GM19452 (cell line): ENCODE results near the gene CRIP3.

Experiments
- ATAC-seq: cut with Tn5 transposase; IDR thresholded peaks from one replicate; pipeline ENCODE4 v1.9.1; 2021; ENCODE audit not compliant: unreplicated experiment

Gene CRIP3

DNA sequence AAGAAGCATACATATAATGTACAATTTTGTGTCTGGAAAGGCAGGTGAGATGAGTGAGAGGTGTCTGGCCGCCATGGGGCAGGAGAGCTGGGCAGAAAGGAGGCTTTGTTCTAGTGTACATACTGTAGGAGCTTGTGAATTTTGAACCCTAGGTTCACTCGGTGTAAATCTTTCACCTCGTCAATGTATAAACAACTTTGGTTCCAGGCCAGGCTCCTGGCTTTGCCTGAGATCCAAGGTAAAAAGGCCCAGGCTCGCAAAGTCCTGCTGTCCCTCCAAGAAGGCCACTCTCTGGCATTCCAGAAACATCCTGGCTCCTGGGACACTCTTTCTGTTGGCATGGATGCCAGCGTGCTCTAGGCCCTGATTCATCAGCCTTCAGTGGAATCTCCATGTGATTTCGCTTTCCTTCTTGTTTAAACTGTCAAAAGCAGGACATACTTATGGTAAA lies 17.7 kb downstream of the CRIP3 start:
- ATAC-seq, result no peak

DNA sequence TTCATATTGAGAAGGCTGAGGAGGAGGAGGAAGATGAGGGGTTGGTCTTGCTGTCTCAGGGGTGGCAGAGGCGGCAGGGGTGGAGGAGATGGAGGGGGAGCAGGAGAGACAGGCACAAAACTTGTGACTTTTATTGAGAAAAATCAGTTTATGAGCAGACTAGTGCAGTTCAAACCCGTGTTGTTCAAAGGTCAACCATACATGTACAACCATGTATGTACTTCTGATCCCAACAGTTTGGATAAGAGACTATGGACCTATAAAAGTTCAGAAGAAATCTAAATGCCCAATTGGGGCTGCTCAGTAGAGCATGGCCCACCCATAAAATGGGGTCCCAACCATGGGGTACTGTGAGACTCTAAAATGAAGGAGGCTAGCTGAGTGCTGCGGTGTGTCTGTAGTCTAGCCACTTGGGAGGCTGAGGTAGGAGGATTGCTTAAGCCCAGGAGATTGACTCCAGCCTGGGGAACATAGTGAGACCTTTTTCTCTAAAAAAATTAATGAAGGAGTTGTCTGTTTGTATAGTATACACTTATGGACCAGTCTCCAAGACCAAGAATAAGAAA lies 18.2 kb downstream of the CRIP3 start:
- no peak for ATAC-seq

DNA sequence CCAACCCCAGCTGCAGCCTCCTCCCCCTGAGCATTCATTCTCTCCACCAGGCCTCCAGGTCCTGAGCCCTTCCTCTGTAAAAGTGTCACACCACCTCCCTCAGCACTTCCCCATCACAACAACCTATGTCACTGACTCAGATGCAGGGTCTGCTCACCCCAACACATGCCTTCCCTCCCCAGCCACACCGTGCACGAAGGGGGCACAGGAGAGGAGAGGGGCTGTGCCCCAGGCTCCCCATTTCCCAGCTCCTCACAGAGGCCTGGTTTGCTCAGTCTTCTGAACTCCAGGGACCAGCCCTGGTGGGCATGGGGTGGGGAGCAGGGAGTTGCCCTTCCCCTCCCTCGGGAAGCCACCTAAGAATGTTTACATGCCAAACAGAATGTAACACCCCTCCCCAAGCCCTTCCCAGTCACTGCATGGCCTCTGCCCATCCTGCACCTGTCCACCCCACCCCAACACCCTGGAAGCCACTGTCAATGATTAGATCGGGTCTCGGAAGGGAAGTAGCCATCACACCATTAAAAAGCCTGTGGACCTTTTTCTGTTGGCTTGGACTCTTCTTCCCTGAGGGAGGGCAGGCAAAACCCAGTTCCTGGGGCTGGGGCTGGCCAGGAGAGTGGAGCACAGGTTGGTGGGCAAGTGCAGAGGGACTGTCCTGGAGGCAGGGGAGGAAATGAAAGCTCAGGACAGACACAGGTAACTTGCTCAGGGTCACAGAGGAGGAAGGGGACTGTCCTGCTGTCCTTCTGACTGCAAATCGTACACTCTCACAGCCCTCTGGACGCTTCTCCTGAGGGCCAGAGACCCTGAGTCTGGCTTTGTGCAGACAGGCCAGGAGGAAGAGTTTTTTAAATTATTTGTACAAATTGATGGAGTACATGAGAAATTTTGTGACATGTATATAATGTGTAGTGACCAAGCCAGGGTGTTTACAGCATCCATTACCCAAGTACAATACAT lies 20.6 kb downstream of the CRIP3 start:
- ATAC-seq, result no peak

GRCh38 chr6:43286980-43287716 lies 21.5 kb downstream of the CRIP3 start:
- ATAC-seq, result no peak

- ATAC-seq, result no peak
Observed at GRCh38 chr6:43286456-43286979, 22.1 kb downstream of the CRIP3 start.

DNA sequence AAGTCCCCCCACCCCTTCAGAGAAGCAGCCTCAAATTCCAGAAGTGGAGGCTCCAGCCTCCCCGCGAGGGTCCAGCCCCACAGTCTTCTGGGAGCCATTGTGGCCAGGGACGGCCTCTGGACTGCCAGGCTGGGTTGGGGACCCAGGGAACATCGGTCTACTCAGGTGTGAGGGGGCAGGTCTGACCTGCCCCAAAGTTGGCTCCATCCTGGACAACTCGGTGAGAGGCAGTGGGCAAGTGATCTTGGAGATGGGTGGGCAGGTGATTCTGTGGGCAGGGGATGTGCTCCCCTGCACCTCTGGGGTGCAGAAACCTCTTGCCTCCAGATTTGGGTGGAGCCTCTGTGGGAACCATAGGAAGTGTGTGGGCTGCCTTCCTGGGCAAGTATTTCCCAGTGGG lies 22.8 kb downstream of the CRIP3 start:
- ATAC-seq, result no peak

GRCh38 chr6:43284991-43285781 lies 23.4 kb downstream of the CRIP3 start:
- ATAC-seq, result no peak

DNA sequence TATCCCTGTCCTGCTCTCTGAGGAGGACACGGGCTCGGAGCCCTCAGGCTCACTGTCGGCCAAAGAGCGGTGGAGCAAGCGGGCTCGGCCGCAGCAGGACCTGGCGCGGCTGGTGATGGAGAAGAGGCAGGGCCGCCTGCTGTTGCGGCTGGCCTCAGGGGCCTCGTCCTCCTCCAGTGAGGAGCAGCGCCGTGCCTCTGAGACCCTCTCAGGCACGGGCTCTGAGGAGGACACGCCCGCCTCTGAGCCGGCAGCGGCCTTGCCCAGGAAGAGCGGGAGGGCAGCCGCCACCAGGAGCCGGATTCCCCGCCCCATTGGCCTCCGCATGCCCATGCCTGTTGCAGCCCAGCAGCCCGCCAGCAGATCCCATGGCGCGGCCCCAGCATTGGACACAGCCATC lies 24.7 kb downstream of the CRIP3 start:
- no peak for ATAC-seq

GRCh38 chr6:43283514-43283901 lies 25.1 kb downstream of the CRIP3 start:
- ATAC-seq, result no peak

GRCh38 chr6:43282636-43283513 lies 25.8 kb downstream of the CRIP3 start:
- no peak for ATAC-seq

DNA sequence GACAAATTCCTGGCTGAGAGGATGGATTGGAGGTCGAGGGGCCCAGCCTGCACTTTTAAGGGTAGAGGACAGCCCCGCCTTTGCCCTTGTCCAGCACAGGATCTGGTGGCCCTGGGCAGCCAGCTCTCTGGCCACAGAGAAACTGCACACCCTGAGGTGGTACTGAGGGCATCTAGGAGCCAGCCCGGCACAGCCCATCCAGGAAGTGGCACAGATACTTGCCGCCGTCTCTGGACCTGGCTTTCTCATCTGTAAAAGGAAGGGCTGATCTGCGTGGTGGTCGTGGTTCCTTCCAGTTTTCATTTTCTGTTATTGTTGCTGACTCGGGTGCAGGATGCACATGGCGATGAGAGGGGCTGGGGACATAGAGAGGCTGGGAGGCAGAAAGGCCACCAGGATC lies 26.6 kb downstream of the CRIP3 start:
- no peak for ATAC-seq

DNA sequence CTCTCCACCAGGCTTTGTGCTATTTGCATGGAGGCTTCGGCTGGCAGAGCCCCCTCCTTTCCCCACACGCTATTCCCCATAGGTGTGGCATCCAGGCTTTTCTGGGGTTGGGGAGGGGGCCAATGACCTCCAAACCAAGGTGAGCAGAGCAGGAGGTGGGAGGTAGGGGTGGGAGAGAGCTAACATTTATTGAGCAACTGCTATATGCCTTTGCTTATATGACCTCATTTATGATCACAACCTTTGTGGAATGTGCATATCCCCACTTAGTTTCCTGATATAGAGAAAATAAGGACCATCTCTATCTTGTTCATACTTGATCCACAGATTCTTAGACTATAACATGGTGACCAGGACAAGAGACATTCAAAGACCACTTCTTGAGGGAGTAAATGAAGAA lies 28.4 kb downstream of the CRIP3 start:
- ATAC-seq, result no peak

DNA sequence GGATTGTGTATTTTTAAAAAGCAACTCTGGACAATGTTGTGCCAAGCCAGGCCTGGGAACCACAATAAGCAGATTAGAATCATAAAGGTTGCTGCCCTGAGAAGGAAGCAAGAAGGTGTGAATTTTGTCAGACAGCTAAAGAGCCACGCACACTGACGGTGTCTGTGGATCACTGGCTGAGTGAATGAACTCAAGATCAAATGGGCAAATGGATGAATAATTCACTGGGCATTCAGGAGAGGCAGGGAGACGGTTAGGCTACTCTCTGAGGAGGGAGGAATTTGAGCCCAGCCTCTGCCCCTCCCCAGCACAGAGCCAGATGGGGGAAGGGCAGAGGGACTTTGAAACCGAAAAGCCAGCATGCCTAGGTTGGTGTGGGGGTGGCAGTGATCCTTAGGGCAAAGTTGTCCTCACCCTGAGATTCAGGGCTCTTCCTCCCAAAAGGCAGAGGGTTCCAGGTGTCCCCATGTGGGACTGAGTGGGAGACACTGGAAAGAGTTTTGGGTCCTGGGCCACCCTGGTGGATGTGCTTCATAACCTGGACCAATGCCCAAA lies 30.0 kb downstream of the CRIP3 start:
- ATAC-seq, result no peak

GRCh38 chr6:43277643-43278523 lies 30.7 kb downstream of the CRIP3 start:
- ATAC-seq, result no peak

- ATAC-seq, result no peak
Observed at GRCh38 chr6:43277306-43277642, 31.4 kb downstream of the CRIP3 start.

DNA sequence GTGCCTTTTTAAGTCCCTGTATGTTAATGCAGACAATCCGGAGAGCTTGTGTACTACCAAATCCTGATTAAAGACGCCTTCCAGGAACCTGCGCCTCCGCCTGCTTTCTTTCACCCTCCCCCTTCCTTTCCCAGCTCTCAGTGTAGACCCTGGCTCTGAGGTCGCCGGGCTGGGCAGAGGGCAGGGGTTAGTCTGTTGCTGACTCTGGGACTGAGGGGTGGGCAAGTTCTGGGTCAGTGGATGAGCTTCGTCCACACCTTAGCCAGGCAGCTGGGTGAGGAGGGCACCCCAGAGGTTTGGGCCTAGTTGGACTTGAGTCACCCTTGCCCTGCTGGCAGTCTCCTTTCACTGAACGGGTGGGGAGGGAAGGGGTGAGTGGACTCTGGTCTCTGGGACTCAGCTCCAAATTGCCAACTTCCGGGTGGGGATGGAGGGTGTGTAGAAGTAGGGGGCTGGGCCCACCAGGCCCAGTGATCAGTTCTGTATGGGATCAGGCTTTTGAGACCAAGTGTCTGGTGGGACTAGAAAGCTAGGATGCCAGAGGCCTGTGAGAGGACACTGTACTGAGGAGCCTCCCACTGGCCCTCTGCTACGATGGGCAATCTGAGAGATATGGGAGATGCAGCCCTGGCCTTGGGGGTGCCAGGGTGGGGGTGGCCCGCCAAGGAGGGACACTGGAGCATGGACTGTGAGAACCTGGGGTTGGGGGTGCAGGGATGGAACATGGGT lies 31.9 kb downstream of the CRIP3 start:
- ATAC-seq, result no peak

GRCh38 chr6:43275801-43276576 lies 32.6 kb downstream of the CRIP3 start:
- ATAC-seq, result no peak
